NK-92 treated with Interleukin-12 subunit alpha and Interleukin-12 subunit beta, amount 100 ng/mL, for 24 hours (cell line): ENCODE data around the gene STYXL1.
A peak's percentile ranks its signal among the peaks of the same experiment; 100 is the strongest.
"Not testable (repeated sequence)": the region's sequence is repeated elsewhere in the genome, so short reads cannot be mapped to it uniquely, and the experiment has no call there.

Experiments
- DNase-seq: peaks from one replicate; lab custom pipeline; 2025; lab: John Stamatoyannopoulos, UW

Gene STYXL1

DNA sequence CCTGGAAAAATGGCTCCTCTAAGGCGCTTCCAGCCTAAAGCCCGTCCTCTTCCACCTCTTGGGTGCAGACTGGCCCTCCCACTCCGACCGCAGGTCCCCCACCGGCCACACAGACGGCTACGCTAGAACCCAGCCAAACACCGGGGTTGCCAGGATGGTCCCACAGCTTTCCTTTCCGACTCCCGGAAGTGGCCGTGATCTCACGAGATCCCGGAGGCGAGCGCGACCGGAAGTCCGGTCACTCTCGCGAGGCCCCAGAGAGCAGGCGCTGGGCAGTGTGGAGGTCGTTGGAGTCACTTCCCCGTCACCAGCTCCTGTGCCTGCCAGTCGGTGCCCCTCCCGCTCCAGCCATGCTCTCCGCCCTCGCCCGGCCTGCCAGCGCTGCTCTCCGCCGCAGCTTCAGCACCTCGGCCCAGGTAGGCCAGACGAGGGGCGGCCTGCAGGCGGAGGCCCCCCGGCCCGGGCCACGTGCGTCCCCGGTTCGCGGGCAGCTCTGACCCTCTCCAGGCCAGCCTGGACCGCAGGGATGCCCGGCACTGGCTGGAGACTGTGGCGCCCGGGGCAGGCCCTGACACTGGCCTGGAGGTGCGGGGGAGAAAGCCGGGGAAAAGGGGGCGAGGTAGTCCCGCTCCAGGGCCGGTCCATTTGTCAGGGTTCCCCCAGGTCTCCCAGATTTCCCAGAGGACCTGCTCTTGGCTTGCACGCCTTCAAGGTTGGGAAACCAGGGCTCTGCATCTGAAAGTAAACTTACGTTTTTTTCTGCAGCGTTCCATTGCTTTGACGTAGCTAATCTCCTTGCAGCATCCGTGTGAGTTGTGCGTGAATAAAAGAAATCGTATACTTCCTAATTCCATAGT lies at the start of gene STYXL1, which contains the start of gene MDH2:
Gene STYXL1, minus strand, starts transcription at position 190 of the 857 bp plus-strand sequence. CDS start 17,477 bp downstream, outside the sequence.
Gene MDH2, plus strand, starts transcription at position 296 of the 857 bp plus-strand sequence. Its CDS starts 55 bp downstream, at position 351.
- DNase-seq = peak; percentile 92

DNA sequence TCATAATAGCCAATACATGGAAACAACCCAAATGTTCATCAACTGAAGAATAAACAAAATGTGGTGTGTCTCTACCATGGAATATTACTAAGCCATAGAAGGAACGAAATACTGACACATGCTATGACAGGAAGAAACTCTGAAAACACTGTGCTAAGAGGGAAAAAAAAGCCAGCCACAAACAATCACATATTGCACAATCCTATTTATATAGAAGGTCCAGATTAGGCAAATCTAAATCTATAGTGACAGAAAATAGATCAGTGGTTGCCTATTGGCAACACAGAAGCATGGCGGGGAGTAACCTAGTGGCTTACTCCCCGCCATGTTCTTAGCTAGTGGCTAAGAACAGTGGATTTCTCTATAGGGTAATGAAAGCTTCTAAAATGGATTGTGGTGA lies 48.1 kb upstream of the STYXL1 start:
- no peak for DNase-seq

DNA sequence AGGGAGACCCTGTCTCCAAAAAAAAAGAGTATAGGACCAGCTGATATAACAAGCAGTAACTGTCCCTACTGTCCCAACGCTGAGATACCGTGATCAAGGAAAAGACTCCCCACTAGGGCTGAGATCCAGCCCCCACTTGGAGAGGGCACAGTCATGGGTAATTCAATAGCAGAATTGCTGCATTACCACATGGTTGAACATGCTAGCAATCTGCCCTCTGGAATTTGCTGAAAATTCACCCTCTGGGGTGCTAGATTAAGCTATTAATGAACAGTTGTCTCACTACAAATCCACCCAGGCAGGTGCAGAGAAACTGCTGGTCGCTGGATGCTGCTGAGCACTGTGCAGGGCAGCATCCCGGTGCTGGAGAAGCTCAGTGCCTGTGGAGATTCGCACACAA lies 46.5 kb upstream of the STYXL1 start:
- DNase-seq = not testable (repeated sequence)

GRCh38 chr7:76093531-76093930 lies 45.7 kb upstream of the STYXL1 start:
- DNase-seq = not testable (repeated sequence)

DNA sequence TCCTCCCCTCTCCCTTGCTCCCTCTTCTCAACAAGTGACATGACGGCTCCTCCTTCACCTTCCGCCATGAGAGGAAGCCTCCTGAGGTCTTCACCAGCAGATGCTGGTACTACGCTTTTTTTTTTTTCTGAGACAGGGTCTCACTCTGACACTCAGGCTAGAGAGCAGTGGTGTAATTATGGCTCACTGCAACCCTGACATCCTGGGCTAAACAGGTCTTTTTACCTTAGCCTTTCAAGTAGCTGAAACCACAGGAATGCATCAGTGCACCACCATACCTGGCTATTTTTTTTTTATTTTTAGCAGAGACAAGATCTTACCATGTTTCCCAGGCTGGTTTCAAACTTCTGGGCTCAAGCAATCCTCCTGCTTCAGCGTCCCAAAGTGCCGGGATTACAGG lies 43.7 kb upstream of the STYXL1 start:
- no peak for DNase-seq

DNA sequence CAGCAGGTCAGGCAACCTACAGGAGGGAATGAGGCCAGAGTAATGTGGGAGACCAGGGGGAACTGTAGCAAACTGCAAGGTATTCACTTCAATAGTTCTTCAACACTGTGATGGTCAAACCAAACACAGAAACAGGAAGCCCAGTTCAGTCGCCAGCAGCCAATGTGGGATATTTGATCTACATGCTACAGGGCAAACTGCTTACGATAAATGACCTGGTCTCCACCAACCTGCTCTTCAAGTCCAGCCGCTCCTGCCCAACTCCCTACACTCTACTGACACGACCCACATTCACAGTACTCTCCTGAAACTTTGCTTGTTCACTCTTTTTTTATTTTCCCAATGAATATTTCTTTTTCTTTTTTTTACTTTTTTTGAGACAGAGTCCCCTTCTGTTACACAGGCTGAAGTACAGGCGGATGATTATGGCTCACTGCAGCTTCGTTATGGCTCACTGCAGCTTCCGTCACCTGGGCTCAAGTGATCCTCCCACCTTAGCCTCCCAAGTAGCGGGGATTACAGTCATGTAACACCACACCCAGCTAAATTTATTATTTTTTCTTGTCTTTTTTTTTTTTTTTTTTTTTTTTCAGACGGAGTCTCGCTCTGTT lies 42.2 kb upstream of the STYXL1 start:
- no peak for DNase-seq

- DNase-seq = not testable (repeated sequence)
These were observed 39.6 kb upstream of the STYXL1 start for GRCh38 chr7:76087362-76087791.

DNA sequence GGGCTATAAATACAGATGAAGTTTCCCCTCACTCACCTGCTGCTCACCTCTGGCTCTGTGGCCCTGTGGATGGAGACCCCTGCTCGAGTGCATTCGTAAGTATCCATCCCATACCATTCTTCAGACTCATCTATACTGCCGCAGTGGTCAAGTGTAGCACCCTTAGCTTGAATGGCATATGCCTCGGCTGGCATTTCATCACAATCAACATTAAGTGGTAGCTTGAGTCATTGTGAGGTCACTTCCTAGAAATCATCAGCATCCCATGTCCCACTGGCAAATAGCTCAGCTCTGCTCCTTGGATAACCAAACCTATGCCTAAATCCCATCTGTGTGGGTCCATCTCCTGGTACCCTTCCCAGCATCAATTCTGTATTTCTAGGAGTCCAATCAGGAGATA lies 38.3 kb upstream of the STYXL1 start:
- no peak for DNase-seq

- not testable (repeated sequence) for DNase-seq
These were observed 36.3 kb upstream of the STYXL1 start for GRCh38 chr7:76084115-76084514.

DNA sequence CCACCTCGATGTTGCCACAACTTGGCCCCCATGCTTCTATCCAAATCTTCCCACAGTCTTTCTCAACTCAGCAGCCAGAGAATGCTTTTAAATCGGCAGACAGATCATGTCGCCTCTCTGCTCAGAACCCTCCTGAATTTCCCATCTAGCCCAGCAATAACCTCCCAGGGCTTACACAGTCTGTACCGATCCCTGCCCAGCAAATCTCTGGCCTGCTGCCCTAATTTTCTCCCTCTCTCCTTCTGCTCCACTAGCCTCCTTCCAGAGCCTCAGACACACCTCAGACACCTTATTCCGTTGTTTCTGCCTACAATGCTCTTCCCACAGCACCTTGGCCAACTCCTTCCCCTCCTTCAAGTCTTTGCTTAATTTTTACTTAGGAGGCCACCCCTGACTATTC lies 32.4 kb upstream of the STYXL1 start:
- no peak for DNase-seq

DNA sequence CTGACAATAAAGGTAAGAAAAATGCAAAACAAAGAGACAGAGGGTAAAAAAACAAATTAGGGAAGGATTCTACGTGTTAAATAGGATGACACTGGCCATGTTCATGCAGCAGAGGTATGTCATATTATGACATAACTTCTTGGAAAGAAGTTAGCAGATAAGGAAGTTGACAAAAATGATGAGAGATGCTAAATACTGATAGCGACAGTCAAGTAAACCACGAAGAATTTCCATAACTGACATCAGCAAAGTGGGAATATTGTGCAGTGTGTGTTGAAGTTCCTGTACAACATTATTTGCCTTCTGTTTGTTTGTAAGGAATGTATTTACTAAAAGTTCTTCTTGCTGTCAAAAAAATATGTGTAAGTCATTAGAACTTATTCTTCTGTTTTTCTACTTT lies 29.6 kb upstream of the STYXL1 start:
- no peak for DNase-seq

- DNase-seq = no peak
These were observed 29.2 kb upstream of the STYXL1 start for GRCh38 chr7:76076995-76077394.

- no peak for DNase-seq
These were observed 27.2 kb upstream of the STYXL1 start for GRCh38 chr7:76074972-76075370.

DNA sequence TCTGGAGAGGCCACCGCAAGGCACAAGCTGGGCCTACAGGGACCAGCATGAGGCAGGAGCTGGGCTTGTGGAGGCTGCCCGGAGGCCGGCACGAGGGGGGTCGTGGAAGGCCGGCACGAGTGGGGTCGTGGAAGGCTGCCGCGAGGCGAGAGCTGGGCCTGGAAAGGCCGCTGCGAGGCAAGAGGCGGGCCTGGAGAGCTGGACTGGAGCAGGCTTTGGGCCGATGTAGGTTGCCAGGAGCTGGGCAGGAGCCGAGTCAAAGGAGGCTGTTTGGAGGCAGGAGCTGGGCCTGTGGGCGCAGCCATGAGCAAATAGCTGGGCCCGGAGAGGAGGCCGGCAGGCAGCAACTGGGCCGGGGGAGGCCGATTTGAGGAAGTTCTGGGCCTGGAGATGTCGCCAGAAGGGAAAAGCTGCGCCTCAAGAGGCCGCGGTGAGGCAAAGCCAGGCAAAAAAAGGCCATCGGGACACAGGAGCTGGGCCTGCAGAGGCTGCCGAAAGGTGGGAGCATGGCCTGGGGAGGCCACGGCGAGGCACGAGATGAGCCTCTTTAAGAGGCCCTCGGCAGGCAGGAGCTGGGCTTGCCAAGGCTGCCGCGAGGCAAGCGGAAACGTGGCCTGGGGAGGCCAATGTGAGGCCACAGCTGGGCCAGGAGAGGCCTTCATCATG lies 26.6 kb upstream of the STYXL1 start:
- DNase-seq = no peak

GRCh38 chr7:76073335-76073990 lies 25.7 kb upstream of the STYXL1 start:
- no peak for DNase-seq

DNA sequence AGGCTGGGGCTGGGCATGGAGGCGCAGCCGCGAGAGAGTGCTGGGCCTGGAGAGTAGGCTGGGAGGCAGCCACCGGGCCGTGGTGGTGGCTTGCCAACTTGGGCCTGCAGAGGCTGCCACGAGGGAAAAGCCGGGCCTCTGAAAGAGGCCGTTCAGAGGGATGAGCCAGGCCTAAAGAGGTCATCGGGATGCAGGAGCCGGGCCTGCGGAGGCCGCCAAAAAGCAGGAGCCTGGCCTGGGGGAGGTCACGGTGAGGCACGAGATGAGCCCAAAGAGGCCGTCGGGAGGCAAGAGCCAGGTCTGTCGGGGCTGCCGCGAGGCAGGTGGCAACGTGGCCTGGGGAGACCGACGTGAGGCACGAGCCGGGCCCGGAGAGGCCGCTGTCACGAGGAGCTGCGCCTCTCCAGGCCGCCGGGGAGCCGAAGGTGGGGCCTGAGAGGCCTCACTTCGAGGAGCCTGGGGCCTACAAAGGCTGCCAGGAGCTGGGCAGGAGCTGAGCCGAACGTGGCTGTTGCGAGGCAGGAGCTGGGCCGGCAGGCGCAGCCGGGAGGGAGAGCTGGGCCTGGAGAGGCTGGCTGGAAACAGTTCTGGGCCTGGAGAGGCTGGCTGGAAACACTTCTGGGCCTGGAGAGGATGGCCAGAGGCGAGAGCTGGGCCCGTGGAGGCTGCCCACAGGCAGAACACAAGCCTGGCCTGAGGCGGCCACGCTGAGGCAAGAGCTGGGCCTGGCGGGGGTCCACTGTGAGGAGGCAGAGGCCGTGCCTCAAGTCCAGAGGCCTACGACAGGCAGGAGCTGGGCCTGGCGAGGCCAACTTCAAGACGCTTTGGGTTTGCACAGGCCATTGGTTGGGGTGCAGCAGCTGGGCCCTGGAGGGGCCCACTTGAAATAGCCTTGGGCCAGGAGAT lies 24.7 kb upstream of the STYXL1 start:
- DNase-seq = no peak

- DNase-seq = no peak
These were observed 23.8 kb upstream of the STYXL1 start for GRCh38 chr7:76071316-76072242.

- DNase-seq = no peak
These were observed 21.4 kb upstream of the STYXL1 start for GRCh38 chr7:76069238-76069638.

- no peak for DNase-seq
These were observed 19.1 kb upstream of the STYXL1 start for GRCh38 chr7:76066716-76067503.
